Measurements from ENCODE around the gene ANGEL2.
A peak's percentile ranks its signal among the peaks of the same experiment; 100 is the strongest.

The ANGEL2 gene

GRCh38 chr1:212955098-212955497 is 60.6 kb downstream of the ANGEL2 start:
- H3K4me3 ChIP-seq = no peak overlapping the region
- peak overlapping the region; percentile 92; the same call in 1 of the 2 replicates for H3K4me2 ChIP-seq
- peaks cover 43% of the 10 kb centered on the region for H3K36me3 ChIP-seq

GRCh38 chr1:212954514-212954913 is 61.2 kb downstream of the ANGEL2 start:
- Histone ChIP-seq H3K4me2 (no peak overlapping the region), H3K36me3 (peaks cover 43% of the 10 kb centered on the region), H3K9ac (no peak overlapping the region)

More at GRCh38 chr1:212955098-212955497, 60.6 kb downstream of the ANGEL2 start:
- Histone ChIP-seq H3K27me3 (no peaks in the 10 kb centered on the region), H3K9me3 (no peaks in the 10 kb centered on the region), H4K20me1 (no peaks in the 10 kb centered on the region), H3K27ac (no peak overlapping the region), H3K4me1 (peaks cover 76% of the 10 kb centered on the region), H3K9ac (no peak overlapping the region)
- TF ChIP-seq Cebpa-rat (IDR thresholded peaks at IDR 0.05) = no peak

DNA sequence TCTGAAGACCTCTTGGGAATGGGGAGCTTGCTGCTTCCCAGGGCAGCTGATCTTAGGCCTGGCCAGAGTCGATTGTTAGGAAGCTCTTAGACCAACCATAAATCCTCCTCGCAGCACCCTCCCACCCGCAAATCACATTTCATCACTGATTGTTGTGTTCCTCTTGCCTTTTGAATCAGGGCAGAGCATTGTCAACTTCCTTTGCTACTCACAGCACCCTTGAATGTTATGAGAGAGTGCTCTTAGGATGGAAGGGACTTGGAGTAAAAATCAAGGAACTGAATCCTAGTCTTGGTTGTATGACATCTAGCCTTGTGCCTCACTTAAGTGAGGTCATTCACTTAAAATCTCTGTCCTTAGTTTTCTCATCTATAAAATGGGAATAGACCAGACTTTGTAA is 62.3 kb downstream of the ANGEL2 start:
- Histone ChIP-seq H3K36me3 (peaks cover 43% of the 10 kb centered on the region), H3K27me3 (no peaks in the 10 kb centered on the region), H3K4me2 (peak overlapping the region; percentile 98), H3K27ac (0 out of 2 replicates have a peak overlapping the region, but pooled peaks have one; percentile 27), H3K4me3 (no peak overlapping the region), H3K9ac (no peak overlapping the region), H4K20me1 (no peaks in the 10 kb centered on the region), H3K9me3 (peaks cover under 1% of the 10 kb centered on the region; the same call in 1 of the 2 replicates), H3K4me1 (peaks cover 64% of the 10 kb centered on the region)
- no peak for TF ChIP-seq Cebpa-rat (IDR thresholded peaks at IDR 0.05)

More at GRCh38 chr1:212954514-212954913, 61.2 kb downstream of the ANGEL2 start:
- Histone ChIP-seq H3K4me3 (no peak overlapping the region), H3K9me3 (no peaks in the 10 kb centered on the region), H3K27me3 (no peaks in the 10 kb centered on the region), H3K4me1 (peaks cover 76% of the 10 kb centered on the region), H4K20me1 (no peaks in the 10 kb centered on the region), H3K27ac (no peak overlapping the region)
- no peak for TF ChIP-seq Cebpa-rat (IDR thresholded peaks at IDR 0.05)

GRCh38 chr1:212952641-212952976 is 63.1 kb downstream of the ANGEL2 start:
- Histone ChIP-seq H4K20me1 (no peaks in the 10 kb centered on the region), H3K4me1 (peaks cover 57% of the 10 kb centered on the region), H3K27me3 (no peaks in the 10 kb centered on the region), H3K4me2 (peak overlapping the region; percentile 98), H3K27ac (peak overlapping the region; percentile 27; the same call in 1 of the 2 replicates), H3K4me3 (peak overlapping the region; percentile 73), H3K9me3 (peaks cover 4% of the 10 kb centered on the region; the same call in 1 of the 2 replicates), H3K9ac (peak overlapping the region; percentile 81), H3K36me3 (peaks cover 43% of the 10 kb centered on the region)
- TF ChIP-seq Cebpa-rat (IDR thresholded peaks at IDR 0.05) = no peak

- Histone ChIP-seq H3K27me3 (no peaks in the 10 kb centered on the region), H3K4me3 (peak overlapping the region; percentile 73), H3K4me1 (peaks cover 51% of the 10 kb centered on the region), H3K27ac (peak overlapping the region; percentile 27; the same call in 1 of the 2 replicates), H3K36me3 (peaks cover 38% of the 10 kb centered on the region), H3K9me3 (peaks cover 4% of the 10 kb centered on the region; the same call in 1 of the 2 replicates), H3K4me2 (peak overlapping the region; percentile 98), H4K20me1 (no peaks in the 10 kb centered on the region), H3K9ac (peak overlapping the region; percentile 81)
- no peak for TF ChIP-seq Cebpa-rat (IDR thresholded peaks at IDR 0.05)
Measured at GRCh38 chr1:212951947-212952640, 63.6 kb downstream of the ANGEL2 start.

- no peak for TF ChIP-seq Cebpa-rat (IDR thresholded peaks at IDR 0.05)
- H3K27me3 ChIP-seq = no peaks in the 10 kb centered on the region
- peak overlapping the region; percentile 98 for H3K4me2 ChIP-seq
- H3K9me3 ChIP-seq = peaks cover 4% of the 10 kb centered on the region; the same call in 1 of the 2 replicates
- H3K27ac ChIP-seq = peak overlapping the region; percentile 57
- peaks cover 44% of the 10 kb centered on the region for H3K4me1 ChIP-seq
- no peaks in the 10 kb centered on the region for H4K20me1 ChIP-seq
- peak overlapping the region; percentile 73 for H3K4me3 ChIP-seq
- peaks cover 34% of the 10 kb centered on the region for H3K36me3 ChIP-seq
- H3K9ac ChIP-seq = peak overlapping the region; percentile 81
Measured at GRCh38 chr1:212951126-212951946, 64.3 kb downstream of the ANGEL2 start.

GRCh38 chr1:212950243-212951125 is 65.2 kb downstream of the ANGEL2 start, which contains the start of gene VASH2:
VASH2 (plus strand) TSS chr1:212950541; CDS start chr1:212951543, 1,002 bp downstream.
- Histone ChIP-seq H3K27ac (peak within 1 kb of the TSS; percentile 57), H4K20me1 (no peaks in the 10 kb centered on the region), H3K4me3 (peak within 1 kb of the TSS; percentile 73), H3K36me3 (peaks cover 25% of the 10 kb centered on the region), H3K4me2 (peak within 1 kb of the TSS; percentile 98), H3K9ac (peak within 1 kb of the TSS; percentile 81), H3K9me3 (peaks cover 4% of the 10 kb centered on the region; the same call in 1 of the 2 replicates), H3K27me3 (no peaks in the 10 kb centered on the region), H3K4me1 (peaks cover 35% of the 10 kb centered on the region)
- TF ChIP-seq Cebpa-rat (IDR thresholded peaks at IDR 0.05) = no peak

DNA sequence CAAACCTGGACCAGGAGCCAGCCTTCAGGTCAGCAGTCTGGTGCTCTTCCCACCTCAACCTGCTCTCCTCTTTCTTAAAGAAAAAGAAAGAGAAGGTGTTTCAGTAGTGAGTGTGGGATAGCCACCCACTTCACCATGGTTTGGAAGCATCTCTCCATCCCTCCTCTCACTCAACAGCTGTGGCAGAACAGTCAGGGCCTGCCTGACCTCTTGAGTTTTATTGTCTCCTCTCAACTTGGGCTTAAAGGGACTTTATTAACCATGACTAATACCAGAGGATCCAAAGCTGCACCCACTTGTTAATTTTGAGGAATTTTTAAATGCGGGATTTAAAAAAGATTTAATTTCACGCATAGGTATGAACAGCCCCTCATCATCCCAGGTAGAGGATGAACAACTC is 65.9 kb downstream of the ANGEL2 start:
- Histone ChIP-seq H4K20me1 (no peaks in the 10 kb centered on the region), H3K27ac (no peak overlapping the region), H3K4me1 (peaks cover 28% of the 10 kb centered on the region), H3K4me3 (peak overlapping the region; percentile 73), H3K9me3 (peaks cover 4% of the 10 kb centered on the region; the same call in 1 of the 2 replicates), H3K36me3 (peaks cover 18% of the 10 kb centered on the region), H3K27me3 (no peaks in the 10 kb centered on the region), H3K4me2 (peak overlapping the region; percentile 98), H3K9ac (peak overlapping the region; percentile 81)
- no peak for TF ChIP-seq Cebpa-rat (IDR thresholded peaks at IDR 0.05)

GRCh38 chr1:212946872-212947271 is 68.8 kb downstream of the ANGEL2 start:
- Histone ChIP-seq H3K4me2 (no peak overlapping the region), H3K9me3 (peaks cover 4% of the 10 kb centered on the region; the same call in 1 of the 2 replicates)

More at GRCh38 chr1:212946872-212947271, 68.8 kb downstream of the ANGEL2 start:
- Histone ChIP-seq H4K20me1 (no peaks in the 10 kb centered on the region), H3K4me1 (peaks cover 10% of the 10 kb centered on the region), H3K4me3 (no peak overlapping the region), H3K27me3 (no peaks in the 10 kb centered on the region), H3K36me3 (no peaks in the 10 kb centered on the region), H3K9ac (no peak overlapping the region), H3K27ac (no peak overlapping the region)
- TF ChIP-seq Cebpa-rat (IDR thresholded peaks at IDR 0.05) = no peak
